Panc1 (cell line): ENCODE results near the gene METTL1.

Source experiments
- CTCF ChIP-seq: fragments of 450-650 bp; IDR thresholded peaks from 2 replicates; pipeline ENCODE4 v1.5.1; 2017; ENCODE audit warnings: mild to moderate bottlenecking
- POLR2AphosphoS5 ChIP-seq: IDR thresholded peaks from 2 replicates; pipeline ENCODE4 v1.6.1; 2012; ENCODE audit warnings: mild to moderate bottlenecking, low read depth, low read length, moderate library complexity
- REST ChIP-seq, 2 experiments: IDR thresholded peaks; 2 replicates each; pipeline ENCODE4 v1.6.1; 2011 to 2012; ENCODE audit warnings: low read depth in 2 of 2, control low read depth in 1 of 2, low read length in 1 of 2, mild to moderate bottlenecking in 1 of 2, moderate library complexity in 1 of 2; ENCODE audit not compliant: insufficient read depth in 1 of 2
- TCF7L2 ChIP-seq: IDR thresholded peaks from 2 replicates; pipeline ENCODE4 v1.6.1; 2011; ENCODE audit warnings: mild to moderate bottlenecking, low read depth, low read length, inconsistent platforms

- TF ChIP-seq CTCF (no peak), POLR2AphosphoS5 (no peak), REST (IDR thresholded peaks at IDR 0.05; ENCODE audit: insufficient read depth in 1 of 2, low read depth in 2 of 2, low read length in 1 of 2) (no peak), TCF7L2 (no peak)
Measured at GRCh38 chr12:57816001-57816854, 44.3 kb upstream of the METTL1 start.
